ENCODE results near the gene SDR42E2. TPM values are rescaled to one million over a fixed set of nuclear protein-coding genes. Genes with fewer than 3 reads are reported as not detected.
A peak's percentile ranks its signal among the peaks of the same experiment; 100 is the strongest.

Gene SDR42E2
- total and polyA plus RNA-seq, 2 of the 8 experiments (the other 6 are each of a cell fraction or from before 2014, with no cell fraction given) = 0.08 TPM; not detected in 1

- ChIA-PET POLR2A (ENCODE audit: partially characterized antibody) (interaction anchor here (0.5 to 1.7 kb wide), 7 partner anchors 9 to 201 kb away, joined by 3 to 6 read pairs (median 3); no protein-coding TSS in a partner anchor), CTCF (ENCODE audit: partially characterized antibody) (interaction anchor here (0.6 to 5.2 kb wide), 6 partner anchors 15 to 624 kb away, joined by 3 to 28 read pairs (median 4); partner anchors contain the start of gene EEF2K)
- Histone ChIP-seq H3K4me3 (ENCODE audit: extremely low read depth in 1 of 4, insufficient read depth in 2 of 4, low read depth in 3 of 4, low read length in 4 of 4) (peak overlapping the region; percentile 66 to 81 (median 74)), H3K27me3 (replicated peaks in 1 of 4; ENCODE audit: control insufficient read depth in 3 of 4, extremely low read depth in 1 of 4, insufficient read depth in 3 of 4, low read length in 3 of 4) (peaks cover 0 to 6% (median 2%) of the 10 kb centered on the region in 4 experiments; a peak in 4 of 7 replicates), H2BK15ac (ENCODE audit: low read length) (no peak overlapping the region), H3K4me1 (replicated peaks in 1 of 4; ENCODE audit: control insufficient read depth in 3 of 4, insufficient read depth in 4 of 4, low read length in 3 of 4) (peaks cover 4 to 14% (median 10%) of the 10 kb centered on the region in 4 experiments; a peak in 6 of 7 replicates), H3K36me3 (ENCODE audit: control insufficient read depth in 2 of 4, insufficient read depth in 4 of 4, low read length in 3 of 4) (no peaks in the 10 kb centered on the region), H3K23me2 (ENCODE audit: low read depth, low read length) (peaks cover 8% of the 10 kb centered on the region), H3K79me1 (ENCODE audit: low read depth, low read length) (no peaks in the 10 kb centered on the region), H2AFZ (ENCODE audit: low read length) (no peak overlapping the region), H2AK5ac (ENCODE audit: low read depth, low read length) (no peak overlapping the region), H3K18ac (ENCODE audit: extremely low read depth, low read length) (no peak overlapping the region), H2BK120ac (replicated peaks; ENCODE audit: low read depth, low read length) (no peak overlapping the region), H3K14ac (ENCODE audit: insufficient read length) (no peak overlapping the region), H3K9me3 (ENCODE audit: insufficient read depth in 2 of 2, low read depth in 1 of 2, low read length in 1 of 2) (no peaks in the 10 kb centered on the region), H3K56ac (replicated peaks; ENCODE audit: insufficient read length, low read depth, low read length) (no peak overlapping the region), H3K9ac (replicated peaks in 1 of 4; ENCODE audit: extremely low read depth in 1 of 4, low read depth in 3 of 4, low read length in 3 of 4) (peak overlapping the region in 3 of 4 experiments; percentile 32 to 56 (median 48); a peak in 5 of 7 replicates), H4K91ac (replicated peaks; ENCODE audit: insufficient read length, low read length) (no peak overlapping the region), H2BK12ac (ENCODE audit: low read depth, low read length) (no peak overlapping the region), H4K5ac (ENCODE audit: insufficient read length, low read depth, low read length) (peak overlapping the region; percentile 41), H3K4me2 (ENCODE audit: insufficient read depth in 1 of 2, low read depth in 2 of 2, low read length in 2 of 2) (peak overlapping the region; percentile 92 to 98), H2BK20ac (ENCODE audit: low read length) (no peak overlapping the region), H3K23ac (ENCODE audit: insufficient read length) (no peak overlapping the region), H3K27ac (ENCODE audit: low read depth, low read length) (peak overlapping the region; percentile 74; the same call in 1 of the 2 replicates), H2BK5ac (ENCODE audit: low read depth, low read length) (no peak overlapping the region), H3K4ac (replicated peaks; ENCODE audit: insufficient read length, low read depth, low read length) (no peak overlapping the region), H3K79me2 (ENCODE audit: control insufficient read depth in 1 of 2, insufficient read depth in 2 of 2, low read length in 2 of 2) (no peaks in the 10 kb centered on the region), H4K20me1 (replicated peaks in 1 of 2; ENCODE audit: control insufficient read depth in 1 of 2, insufficient read depth in 2 of 2, low read length in 2 of 2) (no peaks in the 10 kb centered on the region), H4K8ac (ENCODE audit: extremely low read depth, insufficient read depth, low read length) (peak overlapping the region; percentile 60; the same call in 1 of the 2 replicates)
- DNase-seq (ENCODE audit: low read depth in 1 of 2, low spot score in 2 of 2) (peak; percentile 99 to 100), FAIRE-seq (peak; percentile 66)
- WGBS, 2 experiments (ENCODE audit: extremely low coverage in 1 of 2, insufficient coverage in 1 of 2, insufficient read length in 1 of 2, insufficient replicate concordance in 2 of 2, low coverage in 1 of 2, low lambda C conversion rate in 2 of 2, missing lambda C conversion rate in 1 of 2) = 3% methylated on average over 23 of the region's 43 CpGs; no CpG with 5 or more reads in 1 of the 2 experiments
- TF ChIP-seq JUN (IDR thresholded peaks at IDR 0.05; ENCODE audit: low read depth, low read length) (no peak), KDM4A (IDR thresholded peaks at IDR 0.05; ENCODE audit: low read depth, low read length, severe bottlenecking) (peak; percentile 19), POLR2A (IDR thresholded peaks at IDR 0.05; ENCODE audit: control extremely low read depth in 1 of 2, low read depth in 2 of 2, low read length in 2 of 2) (peak in 1 of 2 experiments; percentile 47; a peak in 2 of 3 replicates), SAP30 (IDR thresholded peaks at IDR 0.05; ENCODE audit: insufficient read depth, insufficient replicate concordance, low read length) (peak; percentile 74), CBX5 (IDR thresholded peaks at IDR 0.05; ENCODE audit: low read depth, low read length) (no peak), POLR2AphosphoS5 (IDR thresholded peaks at IDR 0.05; ENCODE audit: low read depth, low read length) (peak; percentile 53; the same call in 1 of the 2 replicates), SP4 (IDR thresholded peaks at IDR 0.05; ENCODE audit: low read length) (peak; percentile 65), TAF7 (optimal IDR thresholded peaks at IDR 0.05; ENCODE audit: borderline replicate concordance, low read depth, low read length) (no peak), KDM5A (IDR thresholded peaks at IDR 0.05; ENCODE audit: low read length) (no peak), RFX5 (IDR thresholded peaks at IDR 0.05; ENCODE audit: borderline replicate concordance, low read depth, low read length) (no peak), CREB1 (IDR thresholded peaks at IDR 0.05) (peak; percentile 86), SIRT6 (IDR thresholded peaks at IDR 0.05; ENCODE audit: low read length) (no peak), SP1 (IDR thresholded peaks at IDR 0.05; ENCODE audit: low read depth, low read length) (peak; percentile 14; the same call in 1 of the 2 replicates)
These were observed 28.6 kb downstream of the SDR42E2 start for GRCh38 chr16:22190776-22191531.
